Hepatocyte (in vitro differentiated cells): ENCODE measurements around the gene ODF2. TPM values are rescaled to one million over a fixed set of nuclear protein-coding genes. Genes with fewer than 3 reads are reported as not detected.

Source experiments
- DNase-seq: peaks from one replicate; pipeline ENCODE4 v3.0.0-alpha.2; 2016; ENCODE audit warnings: low spot score
- H2AFZ ChIP-seq: fragments of 200-600 bp; sonication (generic); 2 replicates; pipeline ENCODE4 v1.6.0; 2016; ENCODE audit warnings: antibody characterized with exemption, mild to moderate bottlenecking
- H3K27ac ChIP-seq: fragments of 200-600 bp; sonication (generic); 2 replicates; pipeline ENCODE4 v1.5.1; 2016; ENCODE audit warnings: mild to moderate bottlenecking
- H3K27me3 ChIP-seq: fragments of 200-600 bp; sonication (generic); 2 replicates; pipeline ENCODE4 v1.6.1; 2016
- H3K36me3 ChIP-seq: fragments of 200-600 bp; sonication (generic); replicated peaks from 2 replicates; pipeline ENCODE4 v1.5.1; 2016; ENCODE audit warnings: low read depth; ENCODE audit not compliant: insufficient read depth
- H3K4me1 ChIP-seq: fragments of 200-600 bp; sonication (generic); 2 replicates; pipeline ENCODE4 v1.5.1; 2016; ENCODE audit warnings: mild to moderate bottlenecking, moderate library complexity; ENCODE audit not compliant: insufficient read depth
- H3K4me2 ChIP-seq: fragments of 200-600 bp; sonication (generic); 2 replicates; pipeline ENCODE4 v1.6.0; 2016
- H3K4me3 ChIP-seq: fragments of 200-600 bp; sonication (generic); 2 replicates; pipeline ENCODE4 v1.5.1; 2016; ENCODE audit warnings: mild to moderate bottlenecking
- H3K79me2 ChIP-seq: fragments of 200-600 bp; sonication (generic); 2 replicates; pipeline ENCODE4 v1.6.0; 2017; ENCODE audit warnings: mild to moderate bottlenecking
- H3K9me2 ChIP-seq: fragments of 200-600 bp; sonication (generic); replicated peaks from 2 replicates; pipeline ENCODE4 v1.6.0; 2017; ENCODE audit warnings: mild to moderate bottlenecking; ENCODE audit not compliant: insufficient read depth
- H3K9me3 ChIP-seq: fragments of 200-600 bp; sonication (generic); 2 replicates; pipeline ENCODE4 v1.5.1; 2016; ENCODE audit warnings: low read depth, mild to moderate bottlenecking
- H4K20me1 ChIP-seq: fragments of 200-600 bp; sonication (generic); 2 replicates; pipeline ENCODE4 v1.6.0; 2016; ENCODE audit warnings: mild to moderate bottlenecking; ENCODE audit not compliant: insufficient read depth, poor library complexity, severe bottlenecking
- EZH2 ChIP-seq: fragments of 200-600 bp; sonication (generic); IDR thresholded peaks from 2 replicates; pipeline ENCODE4 v1.6.1; 2016; ENCODE audit warnings: antibody characterized with exemption, mild to moderate bottlenecking, borderline replicate concordance
- EZH2phosphoT487 ChIP-seq: fragments of 200-600 bp; sonication (generic); IDR thresholded peaks from one replicate; pipeline ENCODE4 v1.6.1; 2018; ENCODE audit warnings: antibody characterized with exemption, mild to moderate bottlenecking, low read depth, moderate library complexity; ENCODE audit not compliant: unreplicated experiment, severe bottlenecking
- WGBS: methylation state at CpG from one replicate; pipeline ENCODE4 v1.1.6; 2016; ENCODE audit warnings: low lambda C conversion rate; ENCODE audit errors: missing lambda C conversion rate; 5-methylcytosine and 5-hydroxymethylcytosine counted together
- polyA plus RNA-seq: library from polyadenylated mRNA; unstranded; fragments of >200 nt; fragmentation: Nextera tagmentation; extraction: Ambion mirVana; gene quantifications from 2 replicates; pipeline ENCODE4 v1.2.1, GENCODE V29; 2016
- total RNA-seq: library from RNA; depleted of rRNA; stranded (reverse); fragments of >200 nt; gene quantifications from 2 replicates; pipeline ENCODE4 v1.2.3, GENCODE V29; 2014
- TF ChIP-seq, protein P1 (sequence below): fragments of 200-600 bp; sonication (generic); IDR thresholded peaks from 2 replicates; pipeline ENCODE4 v1.5.1; 2016; ENCODE audit warnings: antibody characterized with exemption, mild to moderate bottlenecking; ENCODE audit not compliant: poor library complexity

Gene ODF2
- total and polyA plus RNA-seq, 2 experiments from 2014 or later, result 18.4 to 20.5 TPM

DNA sequence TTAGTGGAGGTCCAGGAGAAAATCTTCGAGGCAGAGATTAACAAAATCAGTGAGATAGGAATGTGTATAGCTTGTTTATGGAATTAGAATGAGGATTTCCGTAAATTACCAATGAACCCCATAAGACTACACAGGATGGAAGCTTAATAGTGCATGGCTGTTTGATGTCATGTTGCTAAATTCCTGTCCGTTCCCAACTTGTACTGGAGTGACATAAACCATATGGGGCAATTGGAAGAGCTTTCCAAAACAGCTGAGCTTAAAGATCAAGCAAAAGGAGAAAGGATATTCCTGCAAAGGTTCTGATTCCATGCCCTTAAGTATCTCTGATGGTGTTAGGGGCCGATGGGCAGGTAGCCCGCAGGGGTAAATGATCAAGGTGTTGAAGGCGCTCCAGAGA lies 66.2 kb downstream of the ODF2 start:
- H3K36me3 ChIP-seq, result no peaks in the 10 kb centered on the region
- no peaks in the 10 kb centered on the region for H3K27me3 ChIP-seq
- H4K20me1 ChIP-seq, result no peaks in the 10 kb centered on the region
- TF ChIP-seq, protein P1, sequence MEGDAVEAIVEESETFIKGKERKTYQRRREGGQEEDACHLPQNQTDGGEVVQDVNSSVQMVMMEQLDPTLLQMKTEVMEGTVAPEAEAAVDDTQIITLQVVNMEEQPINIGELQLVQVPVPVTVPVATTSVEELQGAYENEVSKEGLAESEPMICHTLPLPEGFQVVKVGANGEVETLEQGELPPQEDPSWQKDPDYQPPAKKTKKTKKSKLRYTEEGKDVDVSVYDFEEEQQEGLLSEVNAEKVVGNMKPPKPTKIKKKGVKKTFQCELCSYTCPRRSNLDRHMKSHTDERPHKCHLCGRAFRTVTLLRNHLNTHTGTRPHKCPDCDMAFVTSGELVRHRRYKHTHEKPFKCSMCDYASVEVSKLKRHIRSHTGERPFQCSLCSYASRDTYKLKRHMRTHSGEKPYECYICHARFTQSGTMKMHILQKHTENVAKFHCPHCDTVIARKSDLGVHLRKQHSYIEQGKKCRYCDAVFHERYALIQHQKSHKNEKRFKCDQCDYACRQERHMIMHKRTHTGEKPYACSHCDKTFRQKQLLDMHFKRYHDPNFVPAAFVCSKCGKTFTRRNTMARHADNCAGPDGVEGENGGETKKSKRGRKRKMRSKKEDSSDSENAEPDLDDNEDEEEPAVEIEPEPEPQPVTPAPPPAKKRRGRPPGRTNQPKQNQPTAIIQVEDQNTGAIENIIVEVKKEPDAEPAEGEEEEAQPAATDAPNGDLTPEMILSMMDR, result no peak
- TF ChIP-seq EZH2phosphoT487, result no peak
- TF ChIP-seq EZH2, result no peak
- H2AFZ ChIP-seq, result no peak overlapping the region
- no peaks in the 10 kb centered on the region for H3K9me3 ChIP-seq
- H3K79me2 ChIP-seq, result no peaks in the 10 kb centered on the region
- H3K4me3 ChIP-seq, result no peak overlapping the region
- WGBS, result 92% methylated on average over 6 of the region's 6 CpGs
- no peak overlapping the region for H3K27ac ChIP-seq
- H3K4me2 ChIP-seq, result no peak overlapping the region
- H3K9me2 ChIP-seq, result no peaks in the 10 kb centered on the region
- no peak for DNase-seq
- H3K4me1 ChIP-seq, result no peaks in the 10 kb centered on the region

DNA sequence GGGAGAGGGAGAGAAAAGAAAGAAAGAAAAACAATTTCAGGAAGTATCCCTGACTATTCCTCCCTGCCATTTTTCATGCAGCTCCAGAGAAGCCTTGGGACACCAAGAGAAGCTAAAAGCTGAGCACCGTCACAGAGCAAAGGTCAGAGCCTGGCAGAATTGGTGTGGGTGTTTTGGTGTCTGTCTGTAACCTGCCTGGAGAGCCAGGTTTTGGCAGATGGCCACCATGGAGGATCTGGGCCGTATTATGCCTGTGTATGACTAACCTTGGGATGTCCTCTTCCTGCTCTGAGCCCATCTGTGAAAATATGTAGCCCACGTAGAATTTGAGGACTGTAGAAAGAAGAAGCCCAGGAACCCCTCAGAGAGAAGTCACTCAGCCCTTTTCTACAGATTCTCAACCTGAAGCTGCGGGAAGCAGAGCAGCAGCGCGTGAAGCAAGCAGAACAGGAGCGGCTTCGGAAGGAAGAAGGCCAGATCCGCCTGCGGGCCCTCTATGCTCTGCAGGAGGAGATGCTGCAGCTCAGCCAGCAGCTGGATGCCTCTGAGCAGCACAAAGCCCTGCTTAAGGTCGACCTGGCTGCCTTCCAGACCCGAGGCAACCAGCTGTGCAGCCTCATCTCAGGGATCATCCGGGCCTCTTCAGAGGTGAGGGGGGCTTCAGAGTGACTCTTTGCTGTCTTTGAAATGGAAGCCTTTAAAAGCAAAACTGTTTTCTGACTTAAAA lies 67.6 kb downstream of the ODF2 start:
- Histone ChIP-seq H3K9me2 (no peaks in the 10 kb centered on the region), H3K27me3 (no peaks in the 10 kb centered on the region), H3K9me3 (no peaks in the 10 kb centered on the region), H3K4me2 (no peak overlapping the region), H3K4me3 (no peak overlapping the region), H4K20me1 (no peaks in the 10 kb centered on the region), H3K27ac (no peak overlapping the region), H3K79me2 (no peaks in the 10 kb centered on the region), H3K36me3 (no peaks in the 10 kb centered on the region), H3K4me1 (no peaks in the 10 kb centered on the region), H2AFZ (no peak overlapping the region)
- 72% methylated on average over 13 of the region's 13 CpGs for WGBS
- TF ChIP-seq EZH2phosphoT487 (no peak), EZH2 (no peak)
- TF ChIP-seq, protein P1, result no peak
- DNase-seq, result peak; percentile 58

DNA sequence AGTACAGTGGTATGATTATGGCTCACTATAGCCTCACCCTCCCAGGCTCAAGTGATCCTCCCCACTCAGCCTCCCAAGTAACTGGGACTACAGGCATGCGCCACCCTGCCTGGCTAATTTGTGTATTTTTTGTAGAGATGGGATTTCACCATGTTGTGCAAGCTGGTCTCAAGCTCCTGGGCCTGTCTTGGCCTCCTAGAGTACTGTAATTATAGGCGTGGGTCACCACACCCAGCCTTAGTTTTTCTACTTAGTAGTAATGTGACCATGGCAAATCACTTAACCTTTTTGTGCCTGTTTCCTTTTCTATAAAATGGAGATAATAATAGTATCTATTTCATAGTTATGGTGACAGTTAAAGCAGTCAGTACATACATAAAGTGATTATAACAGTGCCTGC lies 70.9 kb downstream of the ODF2 start:
- 100% methylated on average over 2 of the region's 2 CpGs for WGBS
- Histone ChIP-seq H3K4me3 (no peak overlapping the region), H3K36me3 (no peaks in the 10 kb centered on the region), H3K27ac (no peak overlapping the region), H3K27me3 (no peaks in the 10 kb centered on the region), H3K9me3 (no peaks in the 10 kb centered on the region), H2AFZ (no peak overlapping the region), H3K4me1 (no peaks in the 10 kb centered on the region), H4K20me1 (no peaks in the 10 kb centered on the region), H3K9me2 (no peaks in the 10 kb centered on the region), H3K79me2 (no peaks in the 10 kb centered on the region), H3K4me2 (no peak overlapping the region)
- no peak for DNase-seq
- TF ChIP-seq EZH2phosphoT487 (no peak), EZH2 (no peak)
- TF ChIP-seq, protein P1, result no peak
